Caco-2 (cell line): ENCODE results near the gene KLHDC10. TPM values are rescaled to one million over a fixed set of nuclear protein-coding genes. Genes with fewer than 3 reads are reported as not detected.

ENCODE experiments used
- Bru-seq: library from RNA; stranded (reverse); fragments of 400-500 nt; gene quantifications from one replicate; lab custom pipeline; 2021; lab: Mats Ljungman, UMichigan
- BruChase-seq, 2 experiments: library from RNA; stranded (reverse); fragments of 400-500 nt; gene quantifications; one replicate each; lab custom pipeline; 2021; lab: Mats Ljungman, UMichigan
- BruUV-seq: library from RNA; stranded (reverse); fragments of 400-500 nt; replicated peaks from 2 replicates; lab custom pipeline; 2021; lab: Mats Ljungman, UMichigan
- CTCF ChIA-PET: fragments of 300-600 bp; sonication (Branson Sonifier 250); formaldehyde crosslinking; loops from one replicate; lab custom pipeline; 2022; ENCODE audit warnings: antibody characterized with exemption; lab: Charles Lee
- POLR2A ChIA-PET: fragments of 300-600 bp; sonication (Branson Sonifier 250); formaldehyde crosslinking; loops from one replicate; lab custom pipeline; 2022; ENCODE audit warnings: antibody characterized with exemption; lab: Charles Lee
- DNase-seq, 2 experiments: peaks; one replicate each; pipeline versions ENCODE4 v3.0.0 to v3.0.0-alpha.2; 2020 to 2022
- H3K27me3 ChIP-seq: replicated peaks from 2 replicates; pipeline ENCODE4 v1.6.0; 2011; ENCODE audit warnings: low read length; ENCODE audit not compliant: control insufficient read depth, insufficient read depth
- H3K36me3 ChIP-seq: 2 replicates; pipeline ENCODE4 v1.5.1; 2011; ENCODE audit warnings: low read length; ENCODE audit not compliant: control insufficient read depth, insufficient read depth
- H3K4me1 ChIP-seq: fragments of 250-450 bp; sonication (Bioruptor Pico); 2 replicates; pipeline ENCODE4 v1.5.1; 2020; ENCODE audit warnings: mild to moderate bottlenecking
- H3K4me3 ChIP-seq: 2 replicates; pipeline ENCODE4 v1.5.1; 2011; ENCODE audit warnings: low read depth, mild to moderate bottlenecking, control low read depth, low read length
- H3K9me3 ChIP-seq: fragments of 250-450 bp; sonication (Bioruptor Pico); 2 replicates; pipeline ENCODE4 v1.5.1; 2020; ENCODE audit warnings: mild to moderate bottlenecking, moderate library complexity
- H3K27ac Mint-ChIP-seq: one replicate; pipeline ENCODE4 v1.8.0; 2022; ENCODE audit warnings: mixed read lengths; ENCODE audit not compliant: unreplicated experiment
- H3K27me3 Mint-ChIP-seq: one replicate; pipeline ENCODE4 v1.8.0; 2022; ENCODE audit warnings: mixed read lengths; ENCODE audit not compliant: insufficient read depth, unreplicated experiment
- H3K36me3 Mint-ChIP-seq: one replicate; pipeline ENCODE4 v1.8.0; 2022; ENCODE audit warnings: mild to moderate bottlenecking, mixed read lengths; ENCODE audit not compliant: insufficient read depth, unreplicated experiment
- H3K4me1 Mint-ChIP-seq: one replicate; pipeline ENCODE4 v1.8.0; 2022; ENCODE audit warnings: low read depth, mixed read lengths; ENCODE audit not compliant: unreplicated experiment
- H3K4me3 Mint-ChIP-seq: one replicate; pipeline ENCODE4 v1.8.0; 2022; ENCODE audit warnings: mild to moderate bottlenecking, moderate library complexity, mixed read lengths; ENCODE audit not compliant: unreplicated experiment
- H3K9me3 Mint-ChIP-seq: one replicate; pipeline ENCODE4 v1.8.0; 2022; ENCODE audit warnings: mixed read lengths; ENCODE audit not compliant: unreplicated experiment
- CTCF ChIP-seq, 2 experiments: fragments of 200-600 bp in 1 of 2; IDR thresholded peaks; 1 replicate in 1 of 2; 2 replicates in 1 of 2; pipeline versions ENCODE4 v1.5.1 to v1.8.0; 2011 to 2022; ENCODE audit warnings: antibody characterized with exemption in 1 of 2, control low read depth in 1 of 2, inconsistent platforms in 1 of 2, low read depth in 1 of 2, low read length in 1 of 2, mild to moderate bottlenecking in 1 of 2, moderate library complexity in 1 of 2; ENCODE audit not compliant: insufficient read depth in 1 of 2, severe bottlenecking in 1 of 2, unreplicated experiment in 1 of 2
- intact Hi-C: fragments of 100-400 bp; cut with micrococcal nuclease; formaldehyde crosslinking; loops from one replicate; pipeline ENCODE4 v1.10.0; 2022; ENCODE audit not compliant: unreplicated experiment
- long read RNA-seq: library from polyadenylated mRNA; stranded (forward); transcript quantifications from one replicate; pipeline ENCODE4 v2.0.0, GENCODE V29; 2022
- total RNA-seq: library from RNA; stranded (reverse); gene quantifications from 2 replicates; pipeline ENCODE4 v1.2.3, GENCODE V29; 2022

KLHDC10 gene
- total RNA-seq (20.3 and 22.3 TPM in 2 replicates), Bru-seq, nascent RNA (percentile 76 among the genes with signal in this experiment), BruChase-seq, experiment 1, labeled RNA remaining after a 2-hour chase (percentile 82 among the genes with signal in this experiment), BruChase-seq, experiment 2, labeled RNA remaining after a 6-hour chase (percentile 77 among the genes with signal in this experiment)
- long read RNA-seq, partial matches to known transcripts = 9 of 11 reads
- long read RNA-seq, other reads (novel, unspliced or antisense) = 2 of 11 reads

- Histone ChIP-seq H3K36me3 (no peaks in the 10 kb centered on the region), H3K4me1 (peaks cover 13% of the 10 kb centered on the region), H3K27me3 (no peaks in the 10 kb centered on the region), H3K4me3 (peak within 1 kb of the TSS; percentile 75), H3K9me3 (no peaks in the 10 kb centered on the region)
- intact Hi-C loops = loop anchor here (1.0 to 5.0 kb wide), 2 partner anchors 135 to 762 kb away; partner anchors contain the start of gene TMEM209
- DNase-seq = peak; percentile 98
- no peaks in the 10 kb centered on the region for H3K27me3 Mint-ChIP-seq
- no TSS peak for BruUV-seq
- H3K4me3 Mint-ChIP-seq = peak within 1 kb of the TSS; percentile 84
- ChIA-PET POLR2A (interaction anchor here (0.5 to 1.4 kb wide), 8 partner anchors 12 to 290 kb away, joined by 3 to 23 read pairs (median 3); partner anchors contain the start of gene TMEM209), CTCF (interaction anchor here (0.6 to 1.3 kb wide), 11 partner anchors 14 to 688 kb away, joined by 3 to 6 read pairs (median 4); partner anchors contain the start of genes STRIP2, TMEM209 and ZC3HC1)
- no peaks in the 10 kb centered on the region for H3K9me3 Mint-ChIP-seq
- H3K27ac Mint-ChIP-seq = peak within 1 kb of the TSS; percentile 65
- TF ChIP-seq CTCF (IDR thresholded peaks at IDR 0.05; ENCODE audit: insufficient read depth in 1 of 2, low read depth in 1 of 2, low read length in 1 of 2, severe bottlenecking in 1 of 2, unreplicated experiment in 1 of 2) = no peak
- H3K4me1 Mint-ChIP-seq = peaks cover 20% of the 10 kb centered on the region
- peaks cover 16% of the 10 kb centered on the region for H3K36me3 Mint-ChIP-seq
Observed at GRCh38 chr7:130069978-130070860, at the start of gene KLHDC10. Gene KLHDC10, plus strand, starts transcription at chr7:130070534. Its CDS starts 110 bp downstream, at chr7:130070644.

GRCh38 chr7:130021105-130021834 lies 49.1 kb upstream of the KLHDC10 start:
- H3K4me1 Mint-ChIP-seq = no peaks in the 10 kb centered on the region
- no peak for TF ChIP-seq CTCF (IDR thresholded peaks at IDR 0.05; ENCODE audit: insufficient read depth in 1 of 2, low read depth in 1 of 2, low read length in 1 of 2, severe bottlenecking in 1 of 2, unreplicated experiment in 1 of 2)
- no peak for DNase-seq
- no peak overlapping the region for H3K4me3 Mint-ChIP-seq
- Histone ChIP-seq H3K9me3 (no peaks in the 10 kb centered on the region), H3K36me3 (peaks cover 2% of the 10 kb centered on the region; the same call in 1 of the 2 replicates), H3K4me1 (no peaks in the 10 kb centered on the region; the same call in 1 of the 2 replicates), H3K27me3 (no peaks in the 10 kb centered on the region), H3K4me3 (no peak overlapping the region)
- H3K9me3 Mint-ChIP-seq = no peaks in the 10 kb centered on the region
- no TSS peak for BruUV-seq
- H3K36me3 Mint-ChIP-seq = peaks cover 65% of the 10 kb centered on the region
- POLR2A ChIA-PET = no interaction called here
- no peak overlapping the region for H3K27ac Mint-ChIP-seq
- H3K27me3 Mint-ChIP-seq = no peaks in the 10 kb centered on the region
- CTCF ChIA-PET = no interaction called here
- intact Hi-C loops = no loop called here
